SKM-1 treated with dmso at 0.1 percent for 144 hours (cell line): Measurements from ENCODE around the gene CAV3.

Source experiments
- DNase-seq: peaks from one replicate; lab custom pipeline; 2025; ENCODE audit not compliant: unreplicated experiment; lab: John Stamatoyannopoulos, UW

The CAV3 gene

GRCh38 chr3:8793242-8793641, 59.6 kb downstream of the CAV3 start:
- no peak for DNase-seq

- no peak for DNase-seq
These were observed 60.6 kb downstream of the CAV3 start for GRCh38 chr3:8794247-8794646.
